ENCODE data around the gene DPYD.

GRCh38 chr1:97164276-97164639 is 756.6 kb downstream of the DPYD start:
- no peak for TF ChIP-seq CTCF (conservative IDR thresholded peaks at IDR 0.05 in 1 of 2, IDR thresholded peaks at IDR 0.05 in 1 of 2; ENCODE audit: extremely low read depth in 1 of 2, insufficient read depth in 1 of 2, low read depth in 1 of 2, low read length in 2 of 2)
- TF ChIP-seq EZH2 (IDR thresholded peaks at IDR 0.05; ENCODE audit: borderline replicate concordance, low read length), result no peak

All from mammary epithelial cell (primary cell).